Gastrocnemius medialis (tissue), 4 donors: ENCODE measurements around the gene IQCE.

Source experiments
- POLR2A ChIP-seq, 2 donors: fragments of 450-650 bp; IDR thresholded peaks; one replicate each; pipeline ENCODE4 v1.6.1; 2017; ENCODE audit warnings: antibody characterized with exemption in 2 of 2, mild to moderate bottlenecking in 2 of 2, moderate library complexity in 2 of 2
- TF ChIP-seq, protein P1 (sequence below), 5 experiments: fragments of 450-650 bp in 3 of 5; fragments of 200-600 bp in 2 of 5; sonication (generic) in 2 of 5; IDR thresholded peaks in 4 of 5; conservative IDR thresholded peaks in 1 of 5; 1 replicate in 4 of 5; 2 replicates in 1 of 5; pipeline ENCODE4 v1.5.1; 2016 to 2019; ENCODE audit warnings: antibody characterized with exemption in 5 of 5, mild to moderate bottlenecking in 3 of 5, moderate library complexity in 3 of 5

DNA sequence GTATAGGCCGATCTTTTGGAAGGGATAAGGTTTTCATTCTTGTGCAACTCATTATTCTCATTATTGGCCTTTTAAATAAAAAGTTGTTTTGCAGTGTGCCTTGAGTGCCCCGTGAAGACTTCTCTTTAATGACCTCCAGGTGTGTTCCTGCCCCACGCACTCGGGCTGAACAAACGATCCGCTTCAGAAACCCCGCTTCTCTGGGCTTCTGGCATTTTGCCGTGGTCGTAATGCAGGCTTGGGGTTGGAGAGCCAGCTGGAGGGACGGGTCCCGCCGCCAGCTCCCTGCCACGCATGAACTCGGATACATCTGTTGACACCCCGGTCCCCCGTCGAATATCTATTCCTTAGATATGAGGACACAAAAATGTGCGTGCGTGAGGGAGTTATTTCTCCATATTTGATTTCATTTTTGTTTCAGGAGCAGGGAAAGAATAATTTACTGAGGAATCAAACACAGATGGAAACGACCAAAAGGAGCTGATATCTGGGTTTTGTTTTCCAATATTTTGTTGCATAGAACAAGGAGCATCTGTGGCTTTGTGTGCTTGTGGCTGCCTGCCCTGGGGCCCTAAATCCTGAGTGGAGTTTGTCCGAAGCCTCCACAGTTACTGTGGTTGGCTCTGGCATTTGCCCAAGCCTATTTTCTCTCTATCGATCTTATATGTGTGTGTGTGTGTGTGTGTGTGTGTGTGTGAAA is 56.0 kb downstream of the IQCE start:
- TF ChIP-seq, protein P1, sequence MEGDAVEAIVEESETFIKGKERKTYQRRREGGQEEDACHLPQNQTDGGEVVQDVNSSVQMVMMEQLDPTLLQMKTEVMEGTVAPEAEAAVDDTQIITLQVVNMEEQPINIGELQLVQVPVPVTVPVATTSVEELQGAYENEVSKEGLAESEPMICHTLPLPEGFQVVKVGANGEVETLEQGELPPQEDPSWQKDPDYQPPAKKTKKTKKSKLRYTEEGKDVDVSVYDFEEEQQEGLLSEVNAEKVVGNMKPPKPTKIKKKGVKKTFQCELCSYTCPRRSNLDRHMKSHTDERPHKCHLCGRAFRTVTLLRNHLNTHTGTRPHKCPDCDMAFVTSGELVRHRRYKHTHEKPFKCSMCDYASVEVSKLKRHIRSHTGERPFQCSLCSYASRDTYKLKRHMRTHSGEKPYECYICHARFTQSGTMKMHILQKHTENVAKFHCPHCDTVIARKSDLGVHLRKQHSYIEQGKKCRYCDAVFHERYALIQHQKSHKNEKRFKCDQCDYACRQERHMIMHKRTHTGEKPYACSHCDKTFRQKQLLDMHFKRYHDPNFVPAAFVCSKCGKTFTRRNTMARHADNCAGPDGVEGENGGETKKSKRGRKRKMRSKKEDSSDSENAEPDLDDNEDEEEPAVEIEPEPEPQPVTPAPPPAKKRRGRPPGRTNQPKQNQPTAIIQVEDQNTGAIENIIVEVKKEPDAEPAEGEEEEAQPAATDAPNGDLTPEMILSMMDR (IDR thresholded peaks at IDR 0.05 in 4 of 5, conservative IDR thresholded peaks at IDR 0.05 in 1 of 5): no peak
- TF ChIP-seq POLR2A (IDR thresholded peaks at IDR 0.05): no peak
